CD4-positive, alpha-beta T cell treated with Interleukin-6 at 100 ng/mL for 8 hours (primary cell): ENCODE measurements around the gene IL1B.

Experiments used
- DNase-seq: peaks from one replicate; pipeline ENCODE4 v3.0.0-alpha.2; 2020; ENCODE audit warnings: mixed read lengths, low spot score

IL1B gene

GRCh38 chr2:112829101-112829960 lies 7.2 kb downstream of the IL1B start:
- DNase-seq, result no peak

GRCh38 chr2:112828251-112828691 lies 8.3 kb downstream of the IL1B start:
- DNase-seq, result no peak

- no peak for DNase-seq
Measured at GRCh38 chr2:112827604-112828185, 8.9 kb downstream of the IL1B start.

- no peak for DNase-seq
Measured at GRCh38 chr2:112827009-112827408, 9.6 kb downstream of the IL1B start.

- DNase-seq, result no peak
Measured at GRCh38 chr2:112825706-112826105, 10.9 kb downstream of the IL1B start.

GRCh38 chr2:112824694-112825085 lies 11.9 kb downstream of the IL1B start:
- DNase-seq, result no peak

GRCh38 chr2:112821682-112822081 lies 14.9 kb downstream of the IL1B start:
- no peak for DNase-seq

- DNase-seq, result no peak
Measured at GRCh38 chr2:112821142-112821541, 15.4 kb downstream of the IL1B start.

GRCh38 chr2:112820343-112820742 lies 16.2 kb downstream of the IL1B start:
- no peak for DNase-seq

- no peak for DNase-seq
Measured at GRCh38 chr2:112819081-112819480, 17.5 kb downstream of the IL1B start.

GRCh38 chr2:112818094-112818902 lies 18.3 kb downstream of the IL1B start:
- DNase-seq, result no peak

GRCh38 chr2:112817082-112817689 lies 19.4 kb downstream of the IL1B start:
- no peak for DNase-seq

- no peak for DNase-seq
Measured at GRCh38 chr2:112814278-112814677, 22.3 kb downstream of the IL1B start.

GRCh38 chr2:112813280-112813966 lies 23.2 kb downstream of the IL1B start:
- no peak for DNase-seq

- no peak for DNase-seq
Measured at GRCh38 chr2:112812318-112813267, 24.0 kb downstream of the IL1B start.

- no peak for DNase-seq
Measured at GRCh38 chr2:112811841-112812306, 24.7 kb downstream of the IL1B start.

- no peak for DNase-seq
Measured at GRCh38 chr2:112811276-112811831, 25.2 kb downstream of the IL1B start.

GRCh38 chr2:112809112-112809511 lies 27.5 kb downstream of the IL1B start:
- DNase-seq, result no peak

- DNase-seq, result no peak
Measured at GRCh38 chr2:112807233-112807807, 29.3 kb downstream of the IL1B start.

- no peak for DNase-seq
Measured at GRCh38 chr2:112805542-112805941, 31.0 kb downstream of the IL1B start.
